ENCODE data around the gene AMZ1. TPM values are rescaled to one million over a fixed set of nuclear protein-coding genes. Genes with fewer than 3 reads are reported as not detected.
A peak's percentile ranks its signal among the peaks of the same experiment; 100 is the strongest.

AMZ1 gene
- total and polyA plus RNA-seq, 10 of the 15 experiments (the other 5 are each of a cell fraction or from before 2014, with no cell fraction given): 0.02 to 2.0 (median 0.69) TPM

DNA sequence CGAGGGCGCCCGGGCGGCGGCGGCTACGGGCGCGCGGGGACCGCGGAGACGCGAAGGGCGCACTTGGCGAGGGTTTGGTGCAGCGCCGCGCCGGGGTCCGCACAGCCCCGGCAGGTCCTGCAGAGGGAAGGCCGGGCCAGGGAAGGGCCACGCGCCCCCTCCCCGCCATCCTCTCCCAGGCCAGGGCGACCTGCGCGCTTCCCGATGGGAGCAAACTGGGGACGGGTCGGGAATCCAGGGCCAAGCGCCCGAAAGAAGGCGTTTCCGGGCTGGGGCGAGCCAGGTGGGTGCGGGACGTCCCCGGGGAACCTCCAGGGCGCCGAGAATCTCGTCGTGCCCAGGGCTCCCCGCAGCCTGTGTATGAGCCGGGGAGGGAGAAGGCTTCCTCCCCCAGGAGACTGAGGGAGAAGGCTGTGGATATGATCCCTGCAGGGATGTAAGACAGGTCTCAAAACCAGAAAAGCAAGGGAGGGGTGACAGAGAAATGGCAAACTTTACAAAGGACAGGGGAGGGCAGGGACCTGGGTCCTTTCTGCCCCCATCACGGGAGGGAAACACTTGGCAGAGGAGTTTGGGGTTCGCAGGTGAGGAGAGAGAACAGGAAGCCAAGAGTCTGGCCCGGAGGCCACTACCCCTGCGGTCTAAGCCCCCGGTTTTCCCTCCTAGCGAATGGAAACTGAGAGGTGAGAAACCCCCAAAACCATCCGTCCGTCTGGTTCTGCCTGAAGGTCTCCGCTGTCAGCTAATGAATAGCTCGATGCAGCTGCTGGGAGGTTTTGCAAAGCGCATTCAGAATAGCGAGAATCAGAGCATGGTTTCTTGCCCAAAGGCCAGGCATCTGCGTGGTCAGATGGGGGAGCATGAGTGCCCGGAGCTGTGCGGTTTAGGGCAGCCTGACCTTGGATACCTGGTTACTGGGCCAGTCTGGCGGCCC lies 674 bp downstream of the AMZ1 start (continued):
- TF ChIP-seq, protein P1, sequence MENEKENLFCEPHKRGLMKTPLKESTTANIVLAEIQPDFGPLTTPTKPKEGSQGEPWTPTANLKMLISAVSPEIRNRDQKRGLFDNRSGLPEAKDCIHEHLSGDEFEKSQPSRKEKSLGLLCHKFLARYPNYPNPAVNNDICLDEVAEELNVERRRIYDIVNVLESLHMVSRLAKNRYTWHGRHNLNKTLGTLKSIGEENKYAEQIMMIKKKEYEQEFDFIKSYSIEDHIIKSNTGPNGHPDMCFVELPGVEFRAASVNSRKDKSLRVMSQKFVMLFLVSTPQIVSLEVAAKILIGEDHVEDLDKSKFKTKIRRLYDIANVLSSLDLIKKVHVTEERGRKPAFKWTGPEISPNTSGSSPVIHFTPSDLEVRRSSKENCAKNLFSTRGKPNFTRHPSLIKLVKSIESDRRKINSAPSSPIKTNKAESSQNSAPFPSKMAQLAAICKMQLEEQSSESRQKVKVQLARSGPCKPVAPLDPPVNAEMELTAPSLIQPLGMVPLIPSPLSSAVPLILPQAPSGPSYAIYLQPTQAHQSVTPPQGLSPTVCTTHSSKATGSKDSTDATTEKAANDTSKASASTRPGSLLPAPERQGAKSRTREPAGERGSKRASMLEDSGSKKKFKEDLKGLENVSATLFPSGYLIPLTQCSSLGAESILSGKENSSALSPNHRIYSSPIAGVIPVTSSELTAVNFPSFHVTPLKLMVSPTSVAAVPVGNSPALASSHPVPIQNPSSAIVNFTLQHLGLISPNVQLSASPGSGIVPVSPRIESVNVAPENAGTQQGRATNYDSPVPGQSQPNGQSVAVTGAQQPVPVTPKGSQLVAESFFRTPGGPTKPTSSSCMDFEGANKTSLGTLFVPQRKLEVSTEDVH (IDR thresholded peaks at IDR 0.05; ENCODE audit: low read depth, partially characterized antibody): no peak
- TF ChIP-seq KLF5 (IDR thresholded peaks at IDR 0.05; ENCODE audit: partially characterized antibody): no peak
- no peak for TF ChIP-seq HDGF (IDR thresholded peaks at IDR 0.05)
- no peak for TF ChIP-seq JUNB (IDR thresholded peaks at IDR 0.05)
- peak; percentile 21; the same call in 1 of the 2 replicates for TF ChIP-seq ATF2 (IDR thresholded peaks at IDR 0.05; ENCODE audit: low read length)
- TF ChIP-seq GATAD2B (conservative IDR thresholded peaks at IDR 0.05; ENCODE audit: low read depth): 0 out of 2 replicates have a peak, but pooled peaks have one; percentile 73
- no peak for TF ChIP-seq ZBTB33 (IDR thresholded peaks at IDR 0.05)
- no peak for TF ChIP-seq HDAC2 (IDR thresholded peaks at IDR 0.05)
- no peak for TF ChIP-seq FOS (IDR thresholded peaks at IDR 0.05; ENCODE audit: borderline replicate concordance, extremely low read depth, insufficient read length)
- peak; percentile 90 for TF ChIP-seq SKIL (IDR thresholded peaks at IDR 0.05; ENCODE audit: low read depth, poor library complexity, severe bottlenecking)
- no peak for TF ChIP-seq RFX5 (IDR thresholded peaks at IDR 0.05; ENCODE audit: low read depth, low read length)
- TF ChIP-seq, protein P2, sequence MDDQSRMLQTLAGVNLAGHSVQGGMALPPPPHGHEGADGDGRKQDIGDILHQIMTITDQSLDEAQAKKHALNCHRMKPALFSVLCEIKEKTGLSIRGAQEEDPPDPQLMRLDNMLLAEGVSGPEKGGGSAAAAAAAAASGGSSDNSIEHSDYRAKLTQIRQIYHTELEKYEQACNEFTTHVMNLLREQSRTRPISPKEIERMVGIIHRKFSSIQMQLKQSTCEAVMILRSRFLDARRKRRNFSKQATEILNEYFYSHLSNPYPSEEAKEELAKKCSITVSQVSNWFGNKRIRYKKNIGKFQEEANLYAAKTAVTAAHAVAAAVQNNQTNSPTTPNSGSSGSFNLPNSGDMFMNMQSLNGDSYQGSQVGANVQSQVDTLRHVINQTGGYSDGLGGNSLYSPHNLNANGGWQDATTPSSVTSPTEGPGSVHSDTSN (IDR thresholded peaks at IDR 0.05; ENCODE audit: insufficient replicate concordance, low read depth, low read length): peak; percentile 31
- TF ChIP-seq, protein P3, sequence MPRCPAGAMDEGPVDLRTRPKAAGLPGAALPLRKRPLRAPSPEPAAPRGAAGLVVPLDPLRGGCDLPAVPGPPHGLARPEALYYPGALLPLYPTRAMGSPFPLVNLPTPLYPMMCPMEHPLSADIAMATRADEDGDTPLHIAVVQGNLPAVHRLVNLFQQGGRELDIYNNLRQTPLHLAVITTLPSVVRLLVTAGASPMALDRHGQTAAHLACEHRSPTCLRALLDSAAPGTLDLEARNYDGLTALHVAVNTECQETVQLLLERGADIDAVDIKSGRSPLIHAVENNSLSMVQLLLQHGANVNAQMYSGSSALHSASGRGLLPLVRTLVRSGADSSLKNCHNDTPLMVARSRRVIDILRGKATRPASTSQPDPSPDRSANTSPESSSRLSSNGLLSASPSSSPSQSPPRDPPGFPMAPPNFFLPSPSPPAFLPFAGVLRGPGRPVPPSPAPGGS (IDR thresholded peaks at IDR 0.05; ENCODE audit: borderline replicate concordance, insufficient read depth, low read depth, low read length, poor library complexity, severe bottlenecking): no peak
- peak; percentile 91 for TF ChIP-seq EED (IDR thresholded peaks at IDR 0.05; ENCODE audit: low read depth)

Measured in GM12878 (cell line).